SK-N-SH (cell line): ENCODE measurements around the gene PLEKHA6.

Experiments
- CTCF ChIP-seq: fragments of 200-600 bp; sonication (generic); IDR thresholded peaks from 2 replicates; pipeline ENCODE4 v1.6.1; 2017; ENCODE audit warnings: antibody characterized with exemption, mild to moderate bottlenecking, moderate library complexity
- JUND ChIP-seq: IDR thresholded peaks from 2 replicates; pipeline ENCODE4 v1.4.0; 2012
- TF ChIP-seq, protein P1 (sequence below): IDR thresholded peaks from 2 replicates; pipeline ENCODE4 v1.6.1; 2012; ENCODE audit warnings: mild to moderate bottlenecking, low read depth, low read length, moderate library complexity

DNA sequence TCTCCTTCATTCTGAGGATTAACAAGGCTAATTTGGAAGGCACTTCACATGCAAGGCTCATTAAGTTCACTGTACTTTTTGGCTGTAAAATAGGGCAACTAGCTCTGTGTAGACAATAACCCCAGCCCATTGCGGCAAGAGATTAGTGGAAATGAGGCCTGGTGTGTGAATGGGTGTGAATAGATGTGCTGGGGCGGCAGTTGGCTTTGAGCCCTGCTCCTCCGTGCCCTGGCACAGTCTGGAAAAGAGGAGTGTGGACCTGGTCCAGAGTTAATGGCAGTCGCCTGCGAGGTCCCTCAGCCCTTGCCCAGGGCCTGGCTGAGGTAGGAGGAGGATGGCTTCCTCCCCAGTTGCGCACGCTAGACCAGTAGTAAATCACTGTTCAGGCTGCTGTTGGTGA lies 168.3 kb downstream of the PLEKHA6 start:
- TF ChIP-seq, protein P1, sequence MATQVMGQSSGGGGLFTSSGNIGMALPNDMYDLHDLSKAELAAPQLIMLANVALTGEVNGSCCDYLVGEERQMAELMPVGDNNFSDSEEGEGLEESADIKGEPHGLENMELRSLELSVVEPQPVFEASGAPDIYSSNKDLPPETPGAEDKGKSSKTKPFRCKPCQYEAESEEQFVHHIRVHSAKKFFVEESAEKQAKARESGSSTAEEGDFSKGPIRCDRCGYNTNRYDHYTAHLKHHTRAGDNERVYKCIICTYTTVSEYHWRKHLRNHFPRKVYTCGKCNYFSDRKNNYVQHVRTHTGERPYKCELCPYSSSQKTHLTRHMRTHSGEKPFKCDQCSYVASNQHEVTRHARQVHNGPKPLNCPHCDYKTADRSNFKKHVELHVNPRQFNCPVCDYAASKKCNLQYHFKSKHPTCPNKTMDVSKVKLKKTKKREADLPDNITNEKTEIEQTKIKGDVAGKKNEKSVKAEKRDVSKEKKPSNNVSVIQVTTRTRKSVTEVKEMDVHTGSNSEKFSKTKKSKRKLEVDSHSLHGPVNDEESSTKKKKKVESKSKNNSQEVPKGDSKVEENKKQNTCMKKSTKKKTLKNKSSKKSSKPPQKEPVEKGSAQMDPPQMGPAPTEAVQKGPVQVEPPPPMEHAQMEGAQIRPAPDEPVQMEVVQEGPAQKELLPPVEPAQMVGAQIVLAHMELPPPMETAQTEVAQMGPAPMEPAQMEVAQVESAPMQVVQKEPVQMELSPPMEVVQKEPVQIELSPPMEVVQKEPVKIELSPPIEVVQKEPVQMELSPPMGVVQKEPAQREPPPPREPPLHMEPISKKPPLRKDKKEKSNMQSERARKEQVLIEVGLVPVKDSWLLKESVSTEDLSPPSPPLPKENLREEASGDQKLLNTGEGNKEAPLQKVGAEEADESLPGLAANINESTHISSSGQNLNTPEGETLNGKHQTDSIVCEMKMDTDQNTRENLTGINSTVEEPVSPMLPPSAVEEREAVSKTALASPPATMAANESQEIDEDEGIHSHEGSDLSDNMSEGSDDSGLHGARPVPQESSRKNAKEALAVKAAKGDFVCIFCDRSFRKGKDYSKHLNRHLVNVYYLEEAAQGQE = no peak
- TF ChIP-seq CTCF (no peak), JUND (no peak)
